OCI-LY3 (cell line): ENCODE results near the gene CNTN2.

Experiments used
- EZH2phosphoT487 ChIP-seq: fragments of 200-600 bp; shearing (Covaris generic); IDR thresholded peaks from 2 replicates; pipeline ENCODE4 v1.6.1; 2018; ENCODE audit warnings: antibody characterized with exemption, mixed run types, low read depth
- TF ChIP-seq, protein P1 (sequence below): fragments of 200-600, 300-600 bp; sonication (generic); IDR thresholded peaks from 2 replicates; pipeline ENCODE4 v1.5.1; 2014; ENCODE audit warnings: antibody characterized with exemption, low read length, low read depth

DNA sequence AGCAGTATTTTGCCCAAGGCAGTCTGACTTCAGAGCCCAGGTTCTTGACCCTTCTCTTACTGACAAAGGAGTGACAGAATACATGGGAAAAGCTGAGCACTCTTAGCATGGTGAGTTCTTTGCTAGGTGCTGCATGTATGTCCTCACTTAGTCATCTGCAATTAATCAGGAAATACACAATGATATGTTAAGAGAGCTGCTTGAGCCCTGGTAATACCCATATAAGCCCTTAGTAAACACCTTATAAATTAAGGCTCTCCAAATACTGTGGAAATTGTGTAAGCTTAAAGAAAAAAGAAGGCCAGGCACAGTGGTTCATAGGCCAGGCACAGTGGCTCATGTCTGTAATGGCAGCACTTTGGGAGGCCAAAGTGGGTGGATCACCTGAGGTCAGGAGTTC is 55.2 kb downstream of the CNTN2 start:
- TF ChIP-seq, protein P1, sequence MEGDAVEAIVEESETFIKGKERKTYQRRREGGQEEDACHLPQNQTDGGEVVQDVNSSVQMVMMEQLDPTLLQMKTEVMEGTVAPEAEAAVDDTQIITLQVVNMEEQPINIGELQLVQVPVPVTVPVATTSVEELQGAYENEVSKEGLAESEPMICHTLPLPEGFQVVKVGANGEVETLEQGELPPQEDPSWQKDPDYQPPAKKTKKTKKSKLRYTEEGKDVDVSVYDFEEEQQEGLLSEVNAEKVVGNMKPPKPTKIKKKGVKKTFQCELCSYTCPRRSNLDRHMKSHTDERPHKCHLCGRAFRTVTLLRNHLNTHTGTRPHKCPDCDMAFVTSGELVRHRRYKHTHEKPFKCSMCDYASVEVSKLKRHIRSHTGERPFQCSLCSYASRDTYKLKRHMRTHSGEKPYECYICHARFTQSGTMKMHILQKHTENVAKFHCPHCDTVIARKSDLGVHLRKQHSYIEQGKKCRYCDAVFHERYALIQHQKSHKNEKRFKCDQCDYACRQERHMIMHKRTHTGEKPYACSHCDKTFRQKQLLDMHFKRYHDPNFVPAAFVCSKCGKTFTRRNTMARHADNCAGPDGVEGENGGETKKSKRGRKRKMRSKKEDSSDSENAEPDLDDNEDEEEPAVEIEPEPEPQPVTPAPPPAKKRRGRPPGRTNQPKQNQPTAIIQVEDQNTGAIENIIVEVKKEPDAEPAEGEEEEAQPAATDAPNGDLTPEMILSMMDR: no peak
- TF ChIP-seq EZH2phosphoT487: no peak
